Endometrium (tissue), 2 donors: ENCODE data around the gene AKAP6.
"Not testable (repeated sequence)": the region's sequence is repeated elsewhere in the genome, so short reads cannot be mapped to it uniquely, and the experiment has no call there.

Source experiments
- FAIRE-seq: peaks from 2 replicates; lab custom pipeline; 2012; peaks lifted over from hg19 to GRCh38; lab: Jason Lieb, UNC
- donor health status: control.
- donor health status: control.

AKAP6 gene

DNA sequence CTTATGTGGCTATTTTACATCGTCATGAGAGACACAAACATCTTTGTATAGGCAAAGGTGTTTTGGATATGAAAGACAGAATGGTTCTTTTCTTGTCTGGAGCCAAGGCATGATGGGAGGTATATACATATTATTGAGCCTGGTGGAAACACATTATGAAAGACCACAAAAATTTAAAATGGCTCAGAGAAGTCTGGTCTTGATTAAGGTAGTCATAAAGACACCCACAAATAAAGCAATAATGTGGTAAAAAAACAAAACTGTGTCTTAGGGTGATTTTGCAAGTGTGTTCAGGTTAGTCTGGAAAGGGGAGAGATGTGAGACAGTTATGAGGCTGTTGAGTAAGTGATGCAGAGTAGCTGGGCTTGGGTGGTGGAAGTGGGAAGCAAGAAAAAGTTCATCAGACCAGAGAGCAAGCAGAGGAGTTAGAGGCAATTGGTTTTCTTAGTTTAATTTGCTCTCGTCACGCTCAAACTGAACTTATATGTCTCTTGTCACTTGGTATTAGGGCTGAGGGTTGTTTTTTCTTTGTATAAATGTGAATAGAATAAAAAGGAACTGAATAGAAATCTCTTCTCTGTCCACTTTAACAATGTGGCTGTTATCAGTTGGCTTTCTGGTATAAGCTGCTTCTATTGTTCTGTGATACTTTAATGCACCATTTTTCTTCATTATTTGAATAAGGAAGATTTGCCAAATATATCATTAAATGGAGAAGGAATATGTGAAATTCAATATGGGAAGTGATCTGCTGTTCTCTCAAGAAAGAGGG lies 115.0 kb downstream of the AKAP6 start:
- no peak for FAIRE-seq

DNA sequence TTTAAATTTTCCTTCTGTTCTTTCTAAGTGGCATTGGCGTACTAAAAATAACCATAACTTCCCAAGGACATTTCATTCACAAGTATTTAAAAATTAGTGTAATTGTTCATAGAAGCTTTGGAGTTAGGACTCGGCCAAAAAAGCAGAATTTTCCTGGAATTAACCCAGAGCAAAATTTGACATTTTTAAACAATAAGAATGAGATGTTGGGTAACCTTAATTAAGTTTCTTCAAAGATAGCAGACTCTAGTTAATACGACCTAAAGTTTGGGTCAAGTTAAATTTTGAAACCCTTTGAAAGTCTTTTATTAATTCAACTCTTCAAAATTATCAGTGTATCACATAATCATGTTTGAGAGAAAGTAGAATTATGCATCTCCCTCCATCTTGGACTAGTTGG lies 118.3 kb downstream of the AKAP6 start:
- FAIRE-seq = no peak

DNA sequence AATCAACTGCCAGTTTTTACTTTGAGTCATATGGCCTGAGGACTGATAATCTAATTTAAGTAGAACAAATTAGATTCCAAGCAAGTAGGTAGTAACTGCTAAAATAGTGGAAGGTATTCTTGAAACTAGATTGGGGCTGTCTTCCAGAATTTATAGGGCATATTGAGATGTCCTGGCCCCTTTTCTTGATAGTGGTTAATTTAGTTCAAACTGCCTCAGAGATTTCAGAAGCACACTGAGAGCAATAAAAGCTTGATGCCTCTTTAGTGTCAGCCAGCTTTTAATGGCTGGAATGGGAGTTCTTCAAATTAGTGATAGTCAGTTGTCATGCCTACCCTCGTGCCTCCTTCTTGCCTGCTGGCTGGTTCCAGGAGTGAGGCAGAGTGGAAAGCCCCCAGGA lies 120.5 kb downstream of the AKAP6 start:
- FAIRE-seq = no peak

DNA sequence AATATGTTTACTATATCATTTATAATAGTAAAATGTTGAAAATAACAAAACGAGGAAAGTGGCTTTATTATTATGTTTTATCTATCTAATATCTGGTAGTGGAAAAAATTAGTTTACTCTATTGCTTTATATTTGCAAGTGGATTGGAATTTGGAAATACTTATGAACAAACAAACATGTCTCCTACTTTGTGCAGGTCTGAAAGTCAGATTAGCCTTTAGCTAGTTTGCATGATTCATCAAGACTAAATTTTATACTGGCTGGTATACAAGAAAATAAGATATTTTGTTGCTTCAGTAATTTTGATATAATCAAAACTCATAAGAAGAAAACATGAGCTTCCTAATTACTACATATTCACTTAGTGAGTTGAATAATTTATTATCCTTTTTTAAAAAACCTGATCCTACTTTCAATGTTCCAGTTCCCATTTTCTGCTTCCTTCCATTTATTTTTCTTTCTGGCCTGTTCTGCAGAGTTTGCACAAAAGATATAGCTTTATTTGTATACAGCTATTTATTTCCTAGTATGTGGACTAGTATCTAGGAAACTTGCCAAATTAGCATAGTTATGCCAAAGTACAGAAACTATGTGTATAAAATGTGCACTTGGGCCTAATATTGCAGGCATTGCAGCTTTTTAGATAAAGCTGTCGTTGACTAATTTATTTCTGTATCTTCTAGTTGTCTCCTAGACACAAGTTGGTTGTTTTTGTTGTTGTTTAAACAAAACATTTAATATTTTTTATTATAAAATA lies 122.0 kb downstream of the AKAP6 start:
- peak; percentile 46 for FAIRE-seq

DNA sequence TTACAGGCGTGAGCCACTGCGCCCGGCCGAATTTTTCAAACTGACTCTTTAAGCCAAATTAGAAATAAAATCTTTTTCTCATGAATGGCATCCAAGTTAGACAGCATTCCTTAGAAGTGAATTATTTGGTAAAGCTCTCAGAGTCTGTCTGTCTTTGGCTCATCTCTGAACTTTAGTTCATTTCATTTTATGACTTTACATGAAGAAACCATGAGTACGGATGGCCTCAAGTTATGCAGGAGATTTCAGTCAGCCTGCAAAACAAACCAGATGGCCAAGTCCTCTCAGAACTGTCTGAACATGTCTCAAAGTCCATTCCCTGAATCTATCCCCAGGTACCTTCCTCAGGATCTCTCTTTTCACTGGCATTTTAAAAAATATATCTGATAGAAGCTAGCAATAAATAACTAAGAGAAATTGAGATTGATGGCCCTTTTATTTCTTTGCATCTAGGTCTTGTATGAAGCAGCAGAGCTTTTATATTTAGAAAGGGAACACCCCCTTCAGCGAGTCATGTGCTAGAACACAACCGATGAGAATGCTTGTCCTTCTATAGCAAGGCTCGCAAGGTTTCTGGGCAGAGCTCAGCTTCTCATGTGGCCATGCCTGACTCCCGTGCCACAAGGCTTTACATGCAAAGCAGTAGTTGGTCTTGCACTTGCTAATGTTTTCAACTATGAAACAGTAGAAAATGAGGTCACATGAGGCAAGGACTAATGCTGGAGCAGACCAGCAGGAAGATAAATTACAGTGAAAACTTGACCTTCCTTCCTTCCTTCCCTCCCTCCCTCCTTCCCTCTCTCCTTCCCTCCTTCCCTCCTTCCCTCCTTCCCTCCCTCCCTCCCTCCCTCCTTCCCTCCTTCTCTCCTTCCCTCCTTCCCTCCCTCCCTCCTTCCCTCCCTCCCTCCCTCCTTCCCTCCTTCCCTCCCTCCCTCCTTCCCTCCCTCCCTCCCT lies 125.0 kb downstream of the AKAP6 start:
- no peak for FAIRE-seq

DNA sequence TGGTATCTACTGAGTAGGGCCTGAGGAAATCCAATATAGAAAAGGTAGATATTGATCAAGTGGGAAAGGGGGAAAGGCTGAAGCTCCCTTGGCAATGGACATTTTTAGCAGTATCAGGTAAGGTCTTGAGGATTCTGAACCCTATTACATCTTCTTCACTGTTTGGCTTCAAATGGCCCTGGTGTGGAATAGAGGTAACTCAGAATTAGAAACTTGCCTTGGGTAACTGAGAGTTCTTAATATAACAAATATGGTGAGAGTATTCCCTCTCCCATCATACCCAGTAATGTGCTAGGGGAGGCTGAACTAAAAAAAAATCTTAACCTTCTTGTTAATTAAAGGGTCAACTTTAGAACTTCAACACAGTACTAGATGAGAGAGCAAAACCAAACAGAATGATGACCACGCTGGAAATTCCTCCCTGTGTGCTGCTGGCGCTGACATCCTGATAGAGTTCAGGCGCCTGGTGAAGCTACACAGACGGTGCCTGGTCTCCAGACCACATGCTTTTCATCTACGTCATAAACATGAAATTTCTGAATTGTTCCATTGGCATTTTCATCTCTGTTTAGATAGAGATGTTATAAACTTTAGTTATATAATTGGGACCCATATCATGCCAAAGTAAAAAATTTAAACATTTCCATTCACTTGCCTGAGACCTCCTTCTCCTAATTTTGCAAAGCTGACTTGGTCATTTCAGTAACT lies 128.3 kb downstream of the AKAP6 start:
- FAIRE-seq = no peak

DNA sequence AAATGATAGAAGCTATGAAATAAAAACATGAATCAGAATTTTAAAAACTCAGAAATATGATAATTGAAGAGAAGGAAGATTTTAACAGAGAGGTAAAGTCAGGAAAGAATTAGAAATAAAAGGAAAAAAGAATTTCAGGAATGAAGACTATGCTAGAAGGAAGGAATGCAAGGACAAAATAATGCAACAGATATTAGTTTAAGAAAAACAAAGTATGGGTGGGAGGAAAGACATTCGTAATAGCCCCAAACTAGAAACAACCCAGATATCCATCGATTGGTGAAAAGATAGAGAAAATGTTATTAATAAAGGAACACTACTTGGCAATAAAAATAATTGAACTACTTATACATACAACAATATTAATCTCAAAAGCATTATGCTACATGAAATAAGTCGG lies 129.6 kb downstream of the AKAP6 start:
- FAIRE-seq = peak; percentile 26

DNA sequence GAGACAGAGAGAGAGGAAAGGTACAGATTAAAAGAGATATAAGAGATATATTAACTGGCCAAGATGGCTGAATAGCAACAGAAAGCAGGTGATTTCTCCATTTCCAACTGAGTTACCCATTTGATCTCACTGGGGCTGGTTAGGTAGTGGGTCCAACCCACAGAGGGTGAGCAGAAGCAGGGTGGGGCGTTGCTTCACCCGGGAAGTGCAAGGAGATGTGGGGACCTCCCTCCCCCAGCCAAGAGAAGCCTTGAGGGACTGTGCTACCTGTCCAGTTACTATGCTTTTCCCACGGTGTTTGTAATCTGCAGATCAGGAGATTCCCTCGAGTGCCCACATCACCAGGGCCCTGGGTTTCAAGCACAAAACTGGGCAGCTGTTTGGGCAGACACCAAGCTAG lies 131.2 kb downstream of the AKAP6 start:
- no peak for FAIRE-seq

DNA sequence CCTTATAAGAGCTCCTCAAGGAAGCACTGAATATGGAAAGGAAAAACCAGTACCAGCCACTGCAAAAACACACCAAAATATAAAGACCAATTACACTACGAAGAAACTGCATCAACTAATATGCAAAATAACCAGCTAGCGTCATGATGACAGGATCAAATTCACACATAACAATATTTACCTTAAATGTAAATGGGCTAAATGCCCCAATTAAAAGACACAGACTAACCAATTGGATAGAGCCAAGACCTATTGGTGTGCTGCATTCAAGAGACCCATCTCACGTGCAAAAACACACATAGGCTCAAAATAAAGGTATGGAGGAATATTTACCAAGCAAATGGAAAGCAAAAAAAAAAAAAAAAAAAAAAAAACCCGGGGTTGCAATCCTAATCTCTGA lies 133.5 kb downstream of the AKAP6 start:
- FAIRE-seq = not testable (repeated sequence)

DNA sequence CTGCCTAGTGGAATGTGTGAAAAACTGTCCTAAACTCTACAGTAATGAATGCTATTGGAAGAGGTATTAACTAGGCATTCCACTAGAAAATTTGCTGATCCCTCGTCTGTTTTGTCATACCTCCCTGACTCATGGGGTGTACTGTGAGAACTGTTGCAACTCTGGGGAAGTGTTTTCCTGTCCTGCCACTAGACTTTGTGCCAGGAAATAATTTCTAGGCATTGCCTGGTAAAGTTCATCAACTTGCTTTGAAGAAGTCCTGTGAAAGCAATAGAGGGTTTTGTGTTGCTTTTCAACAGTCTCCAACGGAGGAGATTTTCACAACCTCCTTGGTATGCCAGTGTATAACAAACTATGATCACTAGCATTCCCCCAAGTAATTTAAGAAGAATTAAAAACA lies 139.9 kb downstream of the AKAP6 start:
- no peak for FAIRE-seq

DNA sequence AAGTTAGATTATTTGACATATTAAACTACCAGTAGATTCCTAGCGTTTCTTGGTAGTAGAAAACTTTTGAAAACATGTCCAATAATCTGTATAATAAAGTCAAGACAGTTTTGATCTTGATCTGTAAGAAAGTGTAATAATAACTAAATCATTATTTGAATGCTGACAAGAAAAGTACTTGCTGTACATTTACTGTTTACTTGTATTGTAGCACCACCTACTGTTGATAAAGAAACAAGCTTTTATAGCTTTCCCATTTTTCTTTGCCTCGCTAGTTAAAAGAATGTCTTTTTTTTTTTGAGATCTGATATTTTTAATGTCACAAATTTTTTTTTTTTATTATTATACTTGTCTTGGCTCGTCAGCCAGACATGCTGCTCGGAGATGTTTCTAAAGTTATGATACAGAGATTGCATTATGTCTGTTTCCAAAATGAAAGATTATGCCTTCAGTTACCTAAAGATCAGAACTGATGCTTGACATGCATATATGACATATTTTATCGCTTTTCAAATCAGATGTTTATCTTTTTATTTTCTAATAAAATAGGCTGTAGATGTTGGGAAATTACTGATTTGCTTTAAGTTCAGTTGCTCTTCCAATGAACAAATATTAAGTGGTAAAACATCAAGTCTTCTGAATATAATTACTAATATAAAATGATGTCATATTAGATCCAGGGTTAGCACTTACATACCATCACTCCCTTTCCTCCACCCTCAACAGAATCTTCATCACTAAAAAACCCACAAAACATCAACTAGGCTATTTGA lies 140.5 kb downstream of the AKAP6 start:
- peak; percentile 98 for FAIRE-seq

DNA sequence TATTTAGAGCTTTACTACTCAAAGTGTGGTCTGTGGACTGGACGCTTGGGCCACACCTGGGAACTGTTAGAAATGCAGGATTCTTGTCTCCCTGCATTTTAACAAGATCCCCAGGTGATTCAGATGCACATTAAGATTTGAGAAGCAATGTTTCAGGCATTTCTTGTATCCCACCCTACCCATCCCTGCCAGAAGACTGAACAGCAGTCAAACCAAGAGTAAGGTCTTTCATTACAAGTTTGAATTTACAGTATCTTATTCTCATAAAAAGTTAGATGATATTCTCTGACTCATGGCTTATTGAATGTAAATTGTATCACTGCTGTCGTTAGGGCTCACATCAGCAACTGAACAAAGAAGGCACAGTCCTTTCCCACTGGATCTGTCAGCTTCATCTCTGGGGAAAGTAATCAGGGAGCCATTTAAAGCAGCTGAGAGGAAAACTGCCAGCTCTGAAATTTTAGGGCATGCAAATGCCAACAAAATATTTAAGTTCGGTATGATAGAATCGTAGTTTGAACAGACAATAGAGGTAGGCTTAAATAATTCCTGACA lies 141.1 kb downstream of the AKAP6 start:
- no peak for FAIRE-seq

DNA sequence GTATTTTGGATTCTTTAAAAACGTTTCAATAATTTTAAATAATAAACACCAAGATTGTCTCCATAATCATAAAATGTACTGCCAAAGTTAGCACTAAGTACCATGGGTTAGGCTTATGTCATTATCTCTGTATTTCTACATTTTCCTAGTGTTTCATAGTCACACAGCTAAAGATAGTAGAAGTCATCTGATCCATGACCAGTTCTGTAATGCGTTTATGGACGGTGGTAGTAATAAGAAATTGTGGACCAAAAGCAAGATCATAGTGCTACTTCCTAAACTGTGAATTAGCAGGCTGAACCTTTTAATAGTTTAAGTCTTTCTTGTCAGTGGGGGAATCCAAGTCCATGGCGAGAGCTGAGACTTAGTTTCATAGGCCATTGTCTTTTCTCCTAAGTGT lies 142.1 kb downstream of the AKAP6 start:
- no peak for FAIRE-seq

DNA sequence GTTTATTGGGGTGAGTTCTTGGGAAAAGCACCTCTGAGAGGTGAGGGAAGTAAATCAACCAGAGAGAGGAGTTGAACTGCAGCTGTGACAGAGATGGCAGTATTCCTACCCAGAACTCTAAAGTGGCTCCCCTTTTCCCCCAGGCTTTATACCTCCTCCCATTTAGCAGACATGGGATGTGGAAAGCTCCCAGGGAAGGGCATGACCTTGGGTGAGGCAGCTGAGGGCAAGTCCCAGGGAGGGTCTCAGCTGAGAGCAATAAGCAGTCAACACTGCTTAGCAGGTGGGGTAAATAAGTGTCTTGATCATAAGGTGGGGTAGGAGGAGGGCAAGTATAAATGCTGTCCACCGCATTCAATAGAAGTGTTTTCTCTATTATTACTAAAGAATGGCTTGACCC lies 143.0 kb downstream of the AKAP6 start:
- FAIRE-seq = no peak

DNA sequence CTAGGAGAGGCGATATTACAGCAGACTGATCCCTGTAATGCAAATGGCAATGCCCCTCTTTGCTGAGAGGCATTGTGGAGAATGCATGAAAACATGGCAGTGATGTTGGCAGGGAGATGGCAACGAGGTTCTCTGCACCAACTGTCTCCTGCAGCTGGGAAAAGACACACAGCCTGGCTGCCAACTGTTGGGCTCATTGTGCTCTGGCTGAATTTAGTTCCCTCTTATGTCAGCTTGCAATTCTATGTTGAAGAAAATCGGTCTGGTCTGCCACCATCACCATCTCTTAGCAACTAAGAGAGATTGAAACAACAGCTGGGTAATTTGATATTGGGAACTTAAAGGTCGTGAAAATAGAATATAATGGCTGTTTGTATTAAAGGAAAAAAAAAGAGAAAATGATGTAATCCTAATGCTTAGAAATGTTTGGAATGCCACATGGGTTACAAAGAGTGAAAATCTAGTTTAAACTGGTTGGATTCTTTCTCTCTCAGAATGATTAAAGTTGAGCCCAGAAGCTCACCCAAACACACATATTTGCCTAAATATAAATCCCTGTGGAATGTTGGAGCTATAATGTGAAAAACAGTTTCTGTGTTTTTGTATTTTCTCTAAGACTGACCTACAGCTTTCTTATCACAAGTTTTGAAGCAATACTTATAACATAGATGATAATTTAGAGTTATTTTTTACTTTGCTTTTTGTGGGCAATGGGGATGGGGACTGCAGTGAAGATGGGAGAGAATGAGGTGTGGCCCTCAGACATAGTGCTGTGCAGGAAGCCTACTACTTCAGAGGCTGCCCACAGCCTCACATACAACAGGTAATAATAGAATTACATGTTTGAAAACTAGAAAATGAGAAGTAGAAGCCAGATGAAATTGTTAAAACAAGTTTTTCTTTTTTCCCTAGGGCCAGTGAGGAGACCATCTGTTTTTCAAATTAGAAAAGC lies 143.7 kb downstream of the AKAP6 start:
- no peak for FAIRE-seq

DNA sequence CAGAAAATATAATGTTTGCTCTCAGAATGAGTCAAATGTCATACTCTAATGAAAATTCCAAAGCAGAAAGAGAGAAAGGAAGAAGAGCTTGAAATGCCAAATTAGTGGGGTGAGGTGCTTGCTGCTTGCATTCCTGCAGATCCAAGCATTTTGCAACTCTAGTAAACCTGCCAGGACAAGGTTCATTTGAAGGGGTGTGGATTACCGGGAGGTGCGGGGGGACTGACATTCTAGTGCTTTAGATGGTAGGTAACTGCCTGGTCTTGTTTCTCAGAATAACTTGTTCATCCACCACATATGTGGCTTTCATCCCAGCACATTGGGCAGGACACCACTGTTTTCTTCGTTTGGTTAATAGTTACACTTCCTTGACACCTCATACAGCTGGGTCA lies 144.4 kb downstream of the AKAP6 start:
- no peak for FAIRE-seq

DNA sequence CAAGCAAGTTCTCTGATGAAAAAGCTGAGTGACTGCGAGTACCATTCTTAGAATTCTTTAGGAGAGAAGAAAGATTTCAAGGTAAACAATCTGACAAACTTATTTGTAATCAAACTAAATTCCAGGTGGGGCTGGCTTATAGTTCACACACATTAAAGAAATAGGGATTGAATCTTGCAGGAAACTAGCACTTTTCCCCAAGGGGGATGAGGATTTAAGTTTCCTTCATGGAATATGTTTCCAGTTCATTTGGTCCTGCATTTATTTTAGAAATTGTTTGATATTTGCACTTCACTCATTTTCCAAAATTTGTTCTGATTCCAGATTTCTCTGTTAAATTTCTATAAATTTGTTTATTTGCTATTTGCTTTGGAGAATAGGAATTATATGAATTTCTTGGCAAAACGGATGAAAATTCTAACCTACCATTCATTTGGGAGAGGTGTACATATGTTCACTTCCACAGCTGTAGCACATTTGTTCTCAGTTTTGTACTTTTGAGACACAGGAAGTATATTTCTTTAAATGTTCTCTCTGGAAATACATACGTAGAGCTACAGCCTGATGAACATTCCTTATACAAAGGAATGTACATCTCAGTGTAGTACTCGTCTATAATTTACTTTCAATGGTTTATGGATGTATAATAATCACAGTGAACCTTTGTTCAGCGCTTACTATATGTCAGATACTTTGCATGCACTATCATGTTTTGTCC lies 145.5 kb downstream of the AKAP6 start:
- no peak for FAIRE-seq

DNA sequence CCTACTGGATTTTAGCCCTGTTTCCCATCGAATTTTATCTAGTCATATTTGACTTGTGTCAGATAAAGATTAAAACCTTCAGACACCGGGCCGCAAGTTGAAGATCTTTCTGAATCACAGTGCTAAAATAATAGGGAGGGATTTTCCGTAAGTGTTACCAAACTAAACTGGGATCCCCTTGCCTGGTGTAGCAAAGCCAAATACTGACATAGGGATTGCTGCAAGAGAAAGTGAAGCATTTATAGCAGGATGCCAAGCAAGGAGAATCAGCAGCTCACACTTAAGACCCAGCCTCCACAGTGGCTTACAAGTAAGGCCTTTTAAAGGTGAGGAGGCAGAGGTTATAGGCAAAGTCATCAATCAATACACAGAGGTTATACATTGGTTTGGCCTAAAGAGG lies 147.4 kb downstream of the AKAP6 start:
- no peak for FAIRE-seq

DNA sequence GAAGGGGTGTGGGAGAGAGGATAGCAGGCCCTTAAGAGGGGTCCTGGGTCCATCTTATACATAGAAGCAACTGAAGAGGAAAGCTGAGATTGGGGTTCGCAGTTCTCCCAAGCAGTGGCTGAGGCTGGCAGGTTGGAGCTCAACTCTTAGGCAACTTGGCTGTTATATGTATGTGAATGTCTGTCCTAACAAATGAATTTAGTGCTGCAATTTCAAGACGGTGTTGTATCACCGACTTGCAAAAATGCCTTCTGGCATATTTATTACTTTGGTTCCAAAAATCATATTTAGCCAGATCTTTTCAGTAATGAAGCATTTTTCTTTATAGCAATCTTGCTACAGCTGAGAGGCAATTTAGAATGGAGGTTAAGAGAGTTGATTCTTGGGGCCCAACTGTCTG lies 148.3 kb downstream of the AKAP6 start:
- FAIRE-seq = no peak
